ENCODE data around the gene L1CAM.

Gene L1CAM

DNA sequence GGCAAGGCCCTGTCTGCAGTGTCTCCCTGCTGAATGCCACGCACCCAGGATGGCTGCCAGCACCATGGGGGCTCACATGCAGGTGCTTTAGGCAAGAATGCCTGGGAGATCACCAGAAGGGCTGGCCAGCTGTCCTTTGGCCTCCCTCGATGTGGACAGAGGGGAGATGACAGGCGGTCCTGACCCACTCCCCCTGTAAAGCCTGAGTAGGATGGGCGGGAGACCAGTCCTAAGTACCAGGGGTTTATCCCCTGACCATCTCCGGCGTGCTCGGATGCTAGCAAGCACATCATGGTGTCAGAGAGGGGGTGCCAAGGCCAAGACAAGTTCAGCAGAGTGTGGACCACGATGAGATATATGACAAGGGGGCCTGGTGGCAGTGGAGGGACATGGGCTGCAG is 60.9 kb downstream of the L1CAM start:
- Histone ChIP-seq H3K79me2 (ENCODE audit: low read length) (no peaks in the 10 kb centered on the region), H4K20me1 (ENCODE audit: insufficient read depth, low read length) (no peaks in the 10 kb centered on the region), H3K4me3 (ENCODE audit: low read length) (no peak overlapping the region), H3K9me3 (ENCODE audit: insufficient read depth, low read length) (no peaks in the 10 kb centered on the region), H3K4me1 (ENCODE audit: low read length) (peaks cover 12% of the 10 kb centered on the region), H3K9ac (ENCODE audit: low read length) (no peak overlapping the region), H3K27me3 (ENCODE audit: low read depth, low read length) (peaks cover 6% of the 10 kb centered on the region; the same call in 1 of the 2 replicates), H3K4me2 (ENCODE audit: low read length) (no peak overlapping the region), H3K27ac (ENCODE audit: low read length) (no peak overlapping the region), H3K36me3 (replicated peaks; ENCODE audit: low read depth, low read length) (no peaks in the 10 kb centered on the region), H2AFZ (ENCODE audit: low read depth, low read length) (no peak overlapping the region)
- TF ChIP-seq EZH2phosphoT487 (IDR thresholded peaks at IDR 0.05; ENCODE audit: low read depth), result no peak
- TF ChIP-seq, protein P1, sequence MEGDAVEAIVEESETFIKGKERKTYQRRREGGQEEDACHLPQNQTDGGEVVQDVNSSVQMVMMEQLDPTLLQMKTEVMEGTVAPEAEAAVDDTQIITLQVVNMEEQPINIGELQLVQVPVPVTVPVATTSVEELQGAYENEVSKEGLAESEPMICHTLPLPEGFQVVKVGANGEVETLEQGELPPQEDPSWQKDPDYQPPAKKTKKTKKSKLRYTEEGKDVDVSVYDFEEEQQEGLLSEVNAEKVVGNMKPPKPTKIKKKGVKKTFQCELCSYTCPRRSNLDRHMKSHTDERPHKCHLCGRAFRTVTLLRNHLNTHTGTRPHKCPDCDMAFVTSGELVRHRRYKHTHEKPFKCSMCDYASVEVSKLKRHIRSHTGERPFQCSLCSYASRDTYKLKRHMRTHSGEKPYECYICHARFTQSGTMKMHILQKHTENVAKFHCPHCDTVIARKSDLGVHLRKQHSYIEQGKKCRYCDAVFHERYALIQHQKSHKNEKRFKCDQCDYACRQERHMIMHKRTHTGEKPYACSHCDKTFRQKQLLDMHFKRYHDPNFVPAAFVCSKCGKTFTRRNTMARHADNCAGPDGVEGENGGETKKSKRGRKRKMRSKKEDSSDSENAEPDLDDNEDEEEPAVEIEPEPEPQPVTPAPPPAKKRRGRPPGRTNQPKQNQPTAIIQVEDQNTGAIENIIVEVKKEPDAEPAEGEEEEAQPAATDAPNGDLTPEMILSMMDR (IDR thresholded peaks at IDR 0.05; ENCODE audit: low read depth, low read length), result no peak

DNA sequence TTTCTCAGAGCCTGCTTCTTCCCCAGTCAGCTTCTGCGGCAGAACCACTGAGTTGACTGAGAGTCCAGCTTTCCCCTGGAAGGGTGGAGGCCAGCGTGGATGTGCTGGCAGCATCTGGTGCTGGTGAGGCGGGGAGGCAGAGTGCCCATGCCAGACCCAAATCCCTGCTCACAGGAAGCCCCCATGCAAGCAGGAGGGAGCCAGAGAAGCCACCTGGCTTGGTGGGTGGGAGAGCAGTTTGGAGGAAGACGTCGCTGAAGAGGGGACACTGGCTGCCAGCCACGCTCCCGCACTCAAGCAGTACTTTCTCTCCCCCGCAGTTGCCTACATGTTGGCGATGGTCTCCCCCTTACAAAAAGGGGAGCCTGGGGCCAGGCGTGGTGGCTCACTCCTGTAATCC is 61.6 kb downstream of the L1CAM start:
- Histone ChIP-seq H3K9ac (ENCODE audit: low read length) (no peak overlapping the region), H3K4me2 (ENCODE audit: low read length) (no peak overlapping the region)

DNA sequence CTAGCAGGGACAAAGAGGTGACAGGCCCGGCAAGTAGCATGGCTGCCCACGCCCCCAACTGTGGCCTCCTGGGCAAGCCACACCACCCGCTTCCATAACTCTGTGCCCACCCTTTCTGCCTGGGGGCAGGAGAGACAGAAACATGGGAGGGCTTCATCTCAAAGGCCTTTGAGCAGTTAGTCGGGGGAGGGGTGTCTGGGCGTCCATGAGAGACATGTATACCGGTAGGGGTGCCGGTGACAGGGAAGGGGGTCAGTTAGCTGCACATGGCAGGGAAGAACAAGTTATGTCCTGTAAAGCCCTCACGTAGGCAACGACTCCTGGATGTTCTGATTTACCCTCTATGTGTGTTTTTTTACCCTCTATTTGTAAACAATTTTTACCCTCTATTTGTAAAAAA is 64.9 kb downstream of the L1CAM start:
- peaks cover 12% of the 10 kb centered on the region for H3K4me1 ChIP-seq (ENCODE audit: low read length)
- H3K79me2 ChIP-seq (ENCODE audit: low read length), result no peaks in the 10 kb centered on the region
- H3K4me2 ChIP-seq (ENCODE audit: low read length), result peak overlapping the region; percentile 65
- no peaks in the 10 kb centered on the region for H3K36me3 ChIP-seq (replicated peaks; ENCODE audit: low read depth, low read length)
- H4K20me1 ChIP-seq (ENCODE audit: insufficient read depth, low read length), result no peaks in the 10 kb centered on the region
- peak overlapping the region; percentile 71; the same call in 1 of the 2 replicates for H2AFZ ChIP-seq (ENCODE audit: low read depth, low read length)
- no peak for TF ChIP-seq EZH2phosphoT487 (IDR thresholded peaks at IDR 0.05; ENCODE audit: low read depth)
- TF ChIP-seq, protein P1 (IDR thresholded peaks at IDR 0.05; ENCODE audit: low read depth, low read length), result no peak
- no peak overlapping the region for H3K9ac ChIP-seq (ENCODE audit: low read length)
- H3K4me3 ChIP-seq (ENCODE audit: low read length), result peak overlapping the region; percentile 51
- no peak overlapping the region for H3K27ac ChIP-seq (ENCODE audit: low read length)
- H3K27me3 ChIP-seq (ENCODE audit: low read depth, low read length), result peaks cover 6% of the 10 kb centered on the region
- H3K9me3 ChIP-seq (ENCODE audit: insufficient read depth, low read length), result no peaks in the 10 kb centered on the region

More for the DNA sequence above, 61.6 kb downstream of the L1CAM start:
- Histone ChIP-seq H3K27me3 (ENCODE audit: low read depth, low read length) (peaks cover 6% of the 10 kb centered on the region), H3K36me3 (replicated peaks; ENCODE audit: low read depth, low read length) (no peaks in the 10 kb centered on the region), H3K27ac (ENCODE audit: low read length) (no peak overlapping the region), H3K79me2 (ENCODE audit: low read length) (no peaks in the 10 kb centered on the region), H3K4me1 (ENCODE audit: low read length) (peaks cover 12% of the 10 kb centered on the region), H4K20me1 (ENCODE audit: insufficient read depth, low read length) (no peaks in the 10 kb centered on the region), H3K9me3 (ENCODE audit: insufficient read depth, low read length) (no peaks in the 10 kb centered on the region), H2AFZ (ENCODE audit: low read depth, low read length) (no peak overlapping the region), H3K4me3 (ENCODE audit: low read length) (no peak overlapping the region)
- TF ChIP-seq EZH2phosphoT487 (IDR thresholded peaks at IDR 0.05; ENCODE audit: low read depth), result no peak
- TF ChIP-seq, protein P1 (IDR thresholded peaks at IDR 0.05; ENCODE audit: low read depth, low read length), result no peak

DNA sequence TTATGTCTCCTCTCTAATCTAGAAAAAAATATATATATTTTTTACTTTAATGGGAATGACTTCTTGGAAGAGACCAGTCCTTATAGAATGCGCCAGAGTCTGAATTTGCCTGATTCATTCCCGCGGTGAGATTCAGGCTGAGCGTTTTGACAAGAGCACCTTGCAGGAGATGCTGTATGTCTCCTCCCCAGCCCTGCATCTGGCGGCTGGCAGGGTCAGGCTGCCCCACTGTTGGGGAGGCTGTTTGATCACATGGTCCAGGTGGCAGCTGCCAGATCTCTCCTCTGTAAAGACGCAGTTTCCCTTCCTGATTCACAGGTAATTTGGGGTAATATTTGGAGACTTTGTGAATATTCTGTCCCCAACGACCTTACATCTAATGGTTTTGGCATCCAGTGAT is 65.4 kb downstream of the L1CAM start:
- Histone ChIP-seq H3K9ac (ENCODE audit: low read length) (no peak overlapping the region), H3K4me3 (ENCODE audit: low read length) (peak overlapping the region; percentile 51), H3K36me3 (replicated peaks; ENCODE audit: low read depth, low read length) (no peaks in the 10 kb centered on the region), H2AFZ (ENCODE audit: low read depth, low read length) (peak overlapping the region; percentile 71; the same call in 1 of the 2 replicates), H3K4me2 (ENCODE audit: low read length) (peak overlapping the region; percentile 65), H3K79me2 (ENCODE audit: low read length) (no peaks in the 10 kb centered on the region), H3K27ac (ENCODE audit: low read length) (no peak overlapping the region), H3K27me3 (ENCODE audit: low read depth, low read length) (peaks cover 6% of the 10 kb centered on the region), H4K20me1 (ENCODE audit: insufficient read depth, low read length) (no peaks in the 10 kb centered on the region), H3K4me1 (ENCODE audit: low read length) (peaks cover 12% of the 10 kb centered on the region), H3K9me3 (ENCODE audit: insufficient read depth, low read length) (no peaks in the 10 kb centered on the region)
- TF ChIP-seq EZH2phosphoT487 (IDR thresholded peaks at IDR 0.05; ENCODE audit: low read depth), result no peak
- TF ChIP-seq, protein P1 (IDR thresholded peaks at IDR 0.05; ENCODE audit: low read depth, low read length), result no peak
